NCI-H146 treated with DMSO at 0.1 percent for 48 hours (cell line): ENCODE results near the gene ZNF205.
A peak's percentile ranks its signal among the peaks of the same experiment; 100 is the strongest.

Source experiments
- DNase-seq: peaks from one replicate; lab custom pipeline; 2025; ENCODE audit not compliant: unreplicated experiment; lab: John Stamatoyannopoulos, UW

The ZNF205 gene

DNA sequence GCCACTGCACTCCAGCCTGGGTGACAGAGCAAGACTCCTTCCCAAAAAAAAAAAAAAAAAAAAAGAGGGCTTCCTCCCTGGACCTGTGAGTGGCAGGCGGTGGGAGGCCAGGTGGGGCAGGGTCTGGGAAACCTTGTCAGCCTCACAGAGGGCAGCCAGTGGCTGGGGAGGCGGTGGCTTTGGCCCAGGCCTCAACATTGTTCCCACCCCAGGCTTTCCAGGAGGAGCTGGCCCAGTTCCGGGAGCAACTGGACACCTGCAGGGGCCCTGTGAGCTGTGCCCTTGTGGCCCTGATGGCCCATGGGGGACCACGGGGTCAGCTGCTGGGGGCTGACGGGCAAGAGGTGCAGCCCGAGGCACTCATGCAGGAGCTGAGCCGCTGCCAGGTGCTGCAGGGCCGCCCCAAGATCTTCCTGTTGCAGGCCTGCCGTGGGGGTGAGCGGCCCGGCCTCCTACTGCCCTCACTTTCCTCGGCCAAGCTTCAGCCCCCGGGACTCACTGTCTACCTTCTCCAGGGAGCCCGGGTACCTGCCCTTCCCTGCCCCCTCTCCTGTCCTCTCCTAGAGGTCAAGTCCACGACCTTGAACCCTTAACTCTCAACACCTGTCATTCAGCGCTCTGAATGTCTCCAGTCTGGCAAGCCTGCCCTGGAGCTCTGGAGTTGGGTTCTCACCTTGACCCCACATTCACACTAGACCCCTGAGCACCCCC, 34.8 kb downstream of the ZNF205 start:
- no peak for DNase-seq

DNA sequence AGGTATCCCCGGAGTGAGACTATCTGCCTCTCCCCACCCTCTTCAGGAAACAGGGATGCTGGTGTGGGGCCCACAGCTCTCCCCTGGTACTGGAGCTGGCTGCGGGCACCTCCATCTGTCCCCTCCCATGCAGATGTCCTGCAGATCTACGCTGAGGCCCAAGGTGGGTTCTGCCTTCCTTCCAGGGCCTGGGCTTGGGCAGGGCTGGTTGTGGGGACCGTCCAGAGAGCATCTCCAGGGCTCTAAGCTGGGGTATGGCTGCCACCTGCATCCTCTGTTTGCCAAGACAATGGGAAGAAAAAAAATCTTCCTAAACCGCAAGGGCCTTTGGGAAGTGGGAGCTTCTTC, 35.3 kb downstream of the ZNF205 start:
- DNase-seq = no peak

- no peak for DNase-seq
Observed at GRCh38 chr16:3148256-3149192, 36.1 kb downstream of the ZNF205 start.

DNA sequence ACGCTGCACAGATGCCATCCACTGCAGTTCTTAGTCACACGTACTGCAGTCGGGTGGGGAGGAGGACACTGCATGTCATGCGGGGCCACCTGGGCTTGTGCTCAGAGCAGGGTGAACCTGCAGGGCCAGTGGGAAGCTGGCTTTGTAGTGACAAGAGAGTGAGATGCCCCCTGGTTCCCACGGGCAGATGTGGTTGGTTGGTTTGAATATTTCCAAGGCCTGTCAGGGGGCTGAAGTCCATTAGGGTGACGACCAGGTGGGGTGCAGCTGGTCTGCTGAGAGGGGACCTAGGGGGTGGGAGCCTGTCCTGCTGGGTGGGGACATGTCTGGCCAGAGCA, 36.8 kb downstream of the ZNF205 start:
- no peak for DNase-seq

GRCh38 chr16:3149630-3150345, 37.4 kb downstream of the ZNF205 start:
- peak; percentile 64 for DNase-seq

- DNase-seq = peak; percentile 96
Observed at GRCh38 chr16:3150346-3151218, 38.2 kb downstream of the ZNF205 start.

DNA sequence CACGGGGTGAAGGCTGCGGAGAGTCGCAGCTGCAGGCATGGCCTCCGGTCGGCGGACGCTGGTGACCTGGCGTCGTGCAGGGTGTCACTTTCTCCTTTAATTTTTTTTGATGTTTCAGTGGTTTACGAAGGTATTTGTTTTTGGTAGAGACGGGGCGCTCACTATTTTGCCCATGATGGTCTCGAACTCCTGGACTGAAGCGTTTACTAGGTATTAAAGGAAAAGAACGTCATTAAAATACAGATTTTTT, 39.6 kb downstream of the ZNF205 start:
- no peak for DNase-seq

DNA sequence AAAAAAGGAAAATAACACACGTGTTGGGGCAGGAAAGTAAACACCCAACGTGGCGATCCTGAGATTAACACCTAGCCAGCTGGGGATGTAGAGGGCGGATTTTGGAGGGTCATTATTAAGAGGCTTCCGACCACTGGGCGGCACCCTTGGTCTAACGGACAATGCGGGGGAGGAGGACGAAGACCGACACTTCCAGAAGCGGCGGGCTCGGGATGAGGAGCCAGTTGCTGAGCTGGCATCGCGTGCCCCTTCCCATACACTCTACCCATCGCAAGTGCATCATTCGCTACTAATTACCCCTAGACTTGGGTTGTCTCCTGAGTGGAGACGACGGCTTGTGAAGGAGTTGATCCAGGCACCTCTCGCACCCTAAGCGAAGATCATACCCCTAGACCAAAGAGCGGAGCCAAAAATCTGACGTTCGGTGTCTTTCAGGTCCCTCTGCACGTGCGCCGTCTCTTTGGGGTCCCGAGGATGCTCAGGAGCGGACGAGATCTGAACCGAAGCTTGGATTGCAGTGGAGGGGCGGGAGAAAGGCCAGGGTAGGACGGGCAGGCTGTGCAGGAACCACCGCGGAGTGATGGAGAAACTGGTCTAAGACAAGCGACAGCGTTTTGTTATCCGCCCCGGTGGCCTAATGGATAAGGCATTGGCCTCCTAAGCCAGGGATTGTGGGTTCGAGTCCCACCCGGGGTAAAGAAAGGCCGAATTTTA, 40.0 kb downstream of the ZNF205 start:
- peak; percentile 96 for DNase-seq

GRCh38 chr16:3152991-3153368, 40.6 kb downstream of the ZNF205 start:
- DNase-seq = no peak

- DNase-seq = no peak
Observed at GRCh38 chr16:3155181-3155580, 42.8 kb downstream of the ZNF205 start.

- DNase-seq = no peak
Observed at GRCh38 chr16:3155972-3156371, 43.6 kb downstream of the ZNF205 start.

DNA sequence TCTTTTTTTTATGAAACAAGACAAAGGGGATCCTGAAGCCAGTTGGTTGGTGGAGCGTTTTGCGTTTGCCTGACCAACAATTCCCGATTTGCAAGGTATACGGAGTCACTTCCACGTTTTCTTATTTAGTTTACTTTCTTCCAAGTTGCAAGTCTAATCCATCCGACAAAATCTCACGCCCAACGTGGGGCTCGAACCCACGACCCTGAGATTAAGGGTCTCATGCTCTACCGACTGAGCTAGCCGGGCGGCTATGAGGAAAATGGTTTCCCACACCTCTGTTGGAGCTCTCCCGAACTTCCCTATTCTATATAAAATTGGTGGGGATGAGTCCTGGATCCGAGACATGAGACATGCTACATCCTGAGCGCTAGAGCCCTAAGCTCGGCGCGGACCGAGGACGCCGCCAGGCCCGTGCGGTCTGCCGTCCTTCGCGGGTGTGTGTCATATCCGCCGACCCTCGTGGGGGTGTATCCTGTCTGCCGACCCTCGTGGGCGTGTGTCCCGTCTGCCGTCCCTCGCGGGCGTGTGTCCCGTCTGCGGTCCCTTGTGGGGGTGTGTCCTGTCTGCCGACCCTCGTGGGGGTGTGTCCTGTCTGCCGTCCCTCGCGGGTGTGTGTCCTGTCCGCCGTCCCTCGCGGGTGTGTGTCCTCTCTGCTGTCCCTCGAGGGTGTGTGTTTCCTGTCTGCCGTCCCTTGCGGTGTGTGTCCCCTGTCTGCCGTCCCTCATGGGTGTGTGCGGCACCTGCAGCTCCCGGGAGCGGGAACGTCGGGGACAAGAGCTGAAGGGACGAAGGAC, 45.0 kb downstream of the ZNF205 start:
- peak; percentile 96 for DNase-seq

GRCh38 chr16:3158026-3158509, 45.7 kb downstream of the ZNF205 start:
- no peak for DNase-seq

DNA sequence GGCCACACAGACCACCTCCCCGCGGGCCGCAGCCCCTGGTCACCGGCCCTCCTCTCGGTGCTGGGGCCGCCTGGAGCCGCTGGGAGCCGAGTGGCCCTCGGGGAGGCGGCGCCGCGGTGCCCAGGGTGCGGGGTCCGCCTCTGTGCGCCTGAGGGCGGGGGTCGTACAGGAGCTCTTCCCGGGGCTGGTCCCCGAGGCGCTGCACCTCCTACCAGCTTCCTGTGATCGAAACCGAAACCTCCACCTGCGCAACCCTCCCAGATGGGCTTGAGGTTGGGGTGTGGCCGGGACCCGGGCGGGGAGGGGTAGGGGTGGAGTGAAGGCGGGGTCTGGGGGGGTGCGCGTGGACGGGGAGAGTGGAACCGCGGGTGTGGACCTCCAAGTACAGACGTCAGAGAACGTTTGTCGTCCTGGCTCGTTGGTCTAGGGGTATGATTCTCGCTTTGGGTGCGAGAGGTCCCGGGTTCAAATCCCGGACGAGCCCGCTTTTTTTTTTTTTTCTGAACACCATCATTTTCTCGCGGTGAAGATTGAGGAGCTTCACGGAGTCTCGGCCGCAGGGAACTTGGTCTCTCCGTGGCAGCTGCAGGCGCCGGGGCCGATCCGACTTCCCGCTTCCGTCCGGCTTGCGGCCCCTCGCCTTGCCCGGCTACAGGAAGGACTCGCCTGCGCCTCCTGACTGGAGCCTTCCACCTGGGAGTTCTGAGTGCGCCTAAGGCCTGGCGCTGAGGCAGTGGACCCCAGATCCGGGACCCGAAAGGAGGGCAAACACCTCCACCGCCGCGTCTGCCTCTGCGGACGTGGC, 46.3 kb downstream of the ZNF205 start:
- DNase-seq = peak; percentile 89

DNA sequence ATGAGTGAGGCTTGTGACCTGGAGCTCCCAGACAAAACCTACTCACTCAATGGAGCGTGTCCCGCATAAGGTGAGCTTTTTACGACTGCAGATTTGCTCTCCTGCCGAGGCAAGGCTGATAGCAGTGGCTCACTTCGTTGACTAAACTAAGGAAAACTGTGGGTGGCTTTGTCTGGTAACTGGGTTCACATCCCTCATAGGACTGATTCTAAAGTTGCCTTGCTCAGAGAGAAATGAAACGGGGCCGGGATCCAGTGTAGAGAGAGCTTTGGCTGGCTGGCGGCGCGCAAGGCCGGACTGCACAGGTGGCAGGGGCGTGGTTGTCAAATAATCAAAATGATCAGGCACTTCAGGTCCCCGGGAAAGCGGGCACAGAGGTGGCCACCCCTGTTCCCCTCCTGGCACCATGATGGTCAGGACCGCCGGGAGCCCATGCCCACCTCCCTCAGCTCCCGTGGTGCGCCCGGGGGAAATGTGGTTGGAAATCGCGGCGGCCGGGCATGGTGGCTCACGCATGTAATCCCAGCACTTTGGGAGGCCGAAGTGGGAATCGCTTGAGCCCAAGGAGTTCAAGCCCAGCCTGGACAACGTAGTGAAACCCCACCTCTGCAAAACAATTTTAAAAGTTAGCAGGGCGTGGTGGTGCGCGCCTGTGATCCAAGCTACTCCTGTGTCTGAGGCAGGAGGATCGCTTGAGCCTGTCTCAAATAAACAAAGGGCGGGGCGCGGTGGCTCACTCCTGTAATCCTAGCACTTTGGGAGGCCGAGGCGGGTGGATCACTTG, 49.0 kb downstream of the ZNF205 start:
- peak; percentile 52 for DNase-seq

DNA sequence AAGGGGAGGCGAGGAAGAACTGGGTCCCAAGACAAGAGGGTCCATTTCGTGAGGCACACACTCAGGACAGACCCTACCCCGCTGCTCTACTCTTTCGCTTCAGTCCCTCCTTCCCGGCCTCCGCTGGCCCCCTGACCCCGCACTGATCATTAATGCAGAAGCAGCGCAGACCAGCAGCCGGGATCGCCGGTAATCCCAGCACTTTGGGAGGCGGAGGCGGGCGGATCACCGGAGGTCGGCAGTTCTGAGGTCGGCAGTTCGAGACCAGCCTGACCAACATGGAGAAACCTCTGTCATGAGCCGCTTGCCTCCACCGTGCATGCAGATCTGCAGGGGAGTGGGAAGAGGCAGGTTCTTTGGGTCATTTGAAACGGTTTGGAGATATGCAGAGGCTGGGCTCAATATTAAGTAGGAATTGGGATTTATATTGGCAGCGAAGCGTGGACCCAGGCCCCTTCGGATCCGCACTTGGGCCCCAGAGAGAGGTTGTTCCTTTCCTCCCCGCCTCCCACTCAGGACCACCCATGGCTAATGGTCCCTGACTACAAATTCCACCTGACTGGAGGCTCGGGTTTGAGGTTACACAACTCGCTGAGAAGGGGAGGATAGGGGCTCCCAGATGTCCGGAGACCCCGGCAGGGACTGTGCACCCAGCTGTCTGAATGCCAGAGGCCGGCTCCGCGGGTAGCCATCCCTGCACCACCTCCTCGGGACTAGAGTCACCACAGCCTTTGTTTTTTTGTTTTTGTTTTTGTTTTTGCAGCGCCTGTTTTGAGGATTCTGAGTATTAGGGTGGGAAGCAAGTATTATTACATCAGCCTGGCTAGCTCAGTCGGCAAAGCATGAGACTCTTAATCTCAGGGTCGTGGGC, 52.0 kb downstream of the ZNF205 start:
- no peak for DNase-seq
